NCI-H2029 treated with DMSO at 0.1 percent for 48 hours (cell line): ENCODE measurements around the gene CMTM2.
"Not testable (repeated sequence)": the region's sequence is repeated elsewhere in the genome, so short reads cannot be mapped to it uniquely, and the experiment has no call there.

Experiments
- DNase-seq: peaks from one replicate; lab custom pipeline; 2025; lab: John Stamatoyannopoulos, UW

CMTM2 gene

GRCh38 chr16:66581246-66581952 is 2.1 kb downstream of the CMTM2 start:
- no peak for DNase-seq

- no peak for DNase-seq
Observed at GRCh38 chr16:66585481-66586239, 6.4 kb downstream of the CMTM2 start.

- DNase-seq: no peak
Observed at GRCh38 chr16:66587881-66588600, 8.8 kb downstream of the CMTM2 start.

GRCh38 chr16:66588981-66589713 is 9.9 kb downstream of the CMTM2 start:
- DNase-seq: no peak

GRCh38 chr16:66590322-66590721 is 11.1 kb downstream of the CMTM2 start:
- no peak for DNase-seq

GRCh38 chr16:66591018-66591417 is 11.8 kb downstream of the CMTM2 start:
- DNase-seq: no peak

- no peak for DNase-seq
Observed at GRCh38 chr16:66592241-66592640, 13.0 kb downstream of the CMTM2 start.

- DNase-seq: no peak
Observed at GRCh38 chr16:66592814-66593213, 13.6 kb downstream of the CMTM2 start.

GRCh38 chr16:66594739-66595138 is 15.5 kb downstream of the CMTM2 start:
- DNase-seq: no peak

GRCh38 chr16:66596559-66596958 is 17.3 kb downstream of the CMTM2 start:
- not testable (repeated sequence) for DNase-seq

- no peak for DNase-seq
Observed at GRCh38 chr16:66596986-66597848, 18.0 kb downstream of the CMTM2 start.

GRCh38 chr16:66598111-66598510 is 18.8 kb downstream of the CMTM2 start:
- DNase-seq: no peak

GRCh38 chr16:66599726-66600125 is 20.5 kb downstream of the CMTM2 start:
- DNase-seq: no peak

GRCh38 chr16:66600477-66600876 is 21.2 kb downstream of the CMTM2 start:
- no peak for DNase-seq

GRCh38 chr16:66601471-66601870 is 22.2 kb downstream of the CMTM2 start:
- no peak for DNase-seq

- no peak for DNase-seq
Observed at GRCh38 chr16:66603537-66604375, 24.5 kb downstream of the CMTM2 start.

- no peak for DNase-seq
Observed at GRCh38 chr16:66604376-66605176, 25.3 kb downstream of the CMTM2 start, which contains the start of gene CMTM3. Gene CMTM3, plus strand, starts transcription at chr16:66604704. Its CDS starts 102 bp downstream, at chr16:66604806.

GRCh38 chr16:66605177-66605978 is 26.1 kb downstream of the CMTM2 start:
- no peak for DNase-seq
